ENCODE measurements around the gene TRIM2.

DNA sequence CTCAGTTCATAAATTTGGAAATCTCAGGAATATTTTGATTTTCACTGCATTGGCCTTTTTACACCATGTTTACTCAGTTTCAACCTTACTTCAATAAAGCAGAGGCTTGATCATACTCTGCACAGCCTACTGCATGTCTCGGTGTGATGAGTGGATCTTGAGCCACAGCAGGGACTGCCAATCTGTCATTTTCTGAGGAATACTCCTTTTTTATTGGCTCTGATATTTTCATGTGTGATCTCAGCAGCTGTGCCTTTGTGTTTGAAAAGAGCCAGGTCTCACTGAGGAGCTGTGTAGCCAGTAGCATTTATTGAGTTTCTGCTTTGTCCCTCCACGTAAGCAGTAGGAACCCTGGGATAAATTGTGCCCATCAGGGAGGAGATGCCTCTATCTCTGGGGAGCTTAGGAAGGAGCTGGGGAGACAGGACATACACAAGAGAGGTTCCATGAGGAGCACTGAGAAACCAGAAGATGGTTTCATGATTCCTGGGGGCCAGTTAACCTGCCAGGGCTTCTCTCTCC is 18.9 kb upstream of the TRIM2 start:
- TF ChIP-seq, protein P1, sequence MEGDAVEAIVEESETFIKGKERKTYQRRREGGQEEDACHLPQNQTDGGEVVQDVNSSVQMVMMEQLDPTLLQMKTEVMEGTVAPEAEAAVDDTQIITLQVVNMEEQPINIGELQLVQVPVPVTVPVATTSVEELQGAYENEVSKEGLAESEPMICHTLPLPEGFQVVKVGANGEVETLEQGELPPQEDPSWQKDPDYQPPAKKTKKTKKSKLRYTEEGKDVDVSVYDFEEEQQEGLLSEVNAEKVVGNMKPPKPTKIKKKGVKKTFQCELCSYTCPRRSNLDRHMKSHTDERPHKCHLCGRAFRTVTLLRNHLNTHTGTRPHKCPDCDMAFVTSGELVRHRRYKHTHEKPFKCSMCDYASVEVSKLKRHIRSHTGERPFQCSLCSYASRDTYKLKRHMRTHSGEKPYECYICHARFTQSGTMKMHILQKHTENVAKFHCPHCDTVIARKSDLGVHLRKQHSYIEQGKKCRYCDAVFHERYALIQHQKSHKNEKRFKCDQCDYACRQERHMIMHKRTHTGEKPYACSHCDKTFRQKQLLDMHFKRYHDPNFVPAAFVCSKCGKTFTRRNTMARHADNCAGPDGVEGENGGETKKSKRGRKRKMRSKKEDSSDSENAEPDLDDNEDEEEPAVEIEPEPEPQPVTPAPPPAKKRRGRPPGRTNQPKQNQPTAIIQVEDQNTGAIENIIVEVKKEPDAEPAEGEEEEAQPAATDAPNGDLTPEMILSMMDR (conservative IDR thresholded peaks at IDR 0.05; ENCODE audit: low read length) = no peak
- TF ChIP-seq EZH2phosphoT487 (IDR thresholded peaks at IDR 0.05; ENCODE audit: borderline replicate concordance, low read depth, low read length) = no peak
